ENCODE results near the gene NDUFB6.

The NDUFB6 gene

GRCh38 chr9:32566770-32567169 lies 6.2 kb downstream of the NDUFB6 start:
- Histone ChIP-seq H3K4me3 (ENCODE audit: low read depth in 1 of 2, low read length in 1 of 2) (no peak overlapping the region), H3K27ac (no peak overlapping the region), H3K9me3 (no peaks in the 10 kb centered on the region), H3K27me3 (no peaks in the 10 kb centered on the region), H3K4me1 (ENCODE audit: control insufficient read depth in 1 of 2, insufficient read depth in 1 of 2, low read depth in 1 of 2, low read length in 1 of 2) (peaks cover 6 to 11% of the 10 kb centered on the region in 2 experiments), H3K36me3 (peaks cover 35% of the 10 kb centered on the region)
- TF ChIP-seq CTCF (IDR thresholded peaks at IDR 0.05) = no peak

- TF ChIP-seq CTCF (IDR thresholded peaks at IDR 0.05) = no peak
- no peaks in the 10 kb centered on the region for H3K27me3 ChIP-seq
- H3K4me3 ChIP-seq (ENCODE audit: low read depth in 1 of 2, low read length in 1 of 2) = no peak overlapping the region
- peak overlapping the region; percentile 10 for H3K27ac ChIP-seq
- H3K9me3 ChIP-seq = no peaks in the 10 kb centered on the region
- H3K4me1 ChIP-seq (ENCODE audit: control insufficient read depth in 1 of 2, insufficient read depth in 1 of 2, low read depth in 1 of 2, low read length in 1 of 2) = peaks cover 0 to 3% of the 10 kb centered on the region in 2 experiments
- H3K36me3 ChIP-seq = peaks cover 35% of the 10 kb centered on the region
These were observed 7.0 kb downstream of the NDUFB6 start for GRCh38 chr9:32565967-32566366.

- peak; percentile 25 for TF ChIP-seq CTCF (IDR thresholded peaks at IDR 0.05)
- peak overlapping the region; percentile 34 to 45 for H3K4me3 ChIP-seq (ENCODE audit: low read depth in 1 of 2, low read length in 1 of 2)
- peak overlapping the region; percentile 97 for H3K27ac ChIP-seq
- H3K27me3 ChIP-seq = no peaks in the 10 kb centered on the region
- peaks cover 50 to 56% of the 10 kb centered on the region in 2 experiments for H3K4me1 ChIP-seq (ENCODE audit: control insufficient read depth in 1 of 2, insufficient read depth in 1 of 2, low read depth in 1 of 2, low read length in 1 of 2)
- H3K36me3 ChIP-seq = no peaks in the 10 kb centered on the region
- no peaks in the 10 kb centered on the region for H3K9me3 ChIP-seq
These were observed 14.5 kb downstream of the NDUFB6 start for GRCh38 chr9:32558408-32558934.

- Histone ChIP-seq H3K36me3 (no peaks in the 10 kb centered on the region), H3K27me3 (no peaks in the 10 kb centered on the region), H3K4me3 (ENCODE audit: low read depth in 1 of 2, low read length in 1 of 2) (no peak overlapping the region), H3K4me1 (ENCODE audit: control insufficient read depth in 1 of 2, insufficient read depth in 1 of 2, low read depth in 1 of 2, low read length in 1 of 2) (peaks cover 67 to 74% of the 10 kb centered on the region in 2 experiments), H3K9me3 (no peaks in the 10 kb centered on the region), H3K27ac (peak overlapping the region; percentile 97)
- TF ChIP-seq CTCF (IDR thresholded peaks at IDR 0.05) = no peak
These were observed 18.4 kb downstream of the NDUFB6 start for GRCh38 chr9:32554591-32554990.

- Histone ChIP-seq H3K9me3 (no peaks in the 10 kb centered on the region), H3K4me3 (ENCODE audit: low read depth in 1 of 2, low read length in 1 of 2) (no peak overlapping the region), H3K27me3 (no peaks in the 10 kb centered on the region), H3K4me1 (ENCODE audit: control insufficient read depth in 1 of 2, insufficient read depth in 1 of 2, low read depth in 1 of 2, low read length in 1 of 2) (peaks cover 67 to 74% of the 10 kb centered on the region in 2 experiments), H3K27ac (peak overlapping the region; percentile 97), H3K36me3 (no peaks in the 10 kb centered on the region)
- TF ChIP-seq CTCF (IDR thresholded peaks at IDR 0.05) = no peak
These were observed 18.9 kb downstream of the NDUFB6 start for GRCh38 chr9:32554107-32554506.
